Ovary (tissue), 3 donors: ENCODE data around the gene TRIM66.

ENCODE experiments used
- POLR2A ChIP-seq: fragments of 450-650 bp; IDR thresholded peaks from one replicate; pipeline ENCODE4 v1.6.1; 2017; ENCODE audit warnings: antibody characterized with exemption, mild to moderate bottlenecking, moderate library complexity
- TF ChIP-seq, protein P1 (sequence below), 3 donors: fragments of 450-650 bp in 2 of 3; fragments of 200-600 bp in 1 of 3; IDR thresholded peaks; one replicate each; pipeline versions ENCODE4 v1.5.1 to v1.8.0; 2016 to 2022; ENCODE audit warnings: antibody characterized with exemption in 3 of 3, mild to moderate bottlenecking in 1 of 3
- donor health status: DM: no; HTN: no; CAD: no.

DNA sequence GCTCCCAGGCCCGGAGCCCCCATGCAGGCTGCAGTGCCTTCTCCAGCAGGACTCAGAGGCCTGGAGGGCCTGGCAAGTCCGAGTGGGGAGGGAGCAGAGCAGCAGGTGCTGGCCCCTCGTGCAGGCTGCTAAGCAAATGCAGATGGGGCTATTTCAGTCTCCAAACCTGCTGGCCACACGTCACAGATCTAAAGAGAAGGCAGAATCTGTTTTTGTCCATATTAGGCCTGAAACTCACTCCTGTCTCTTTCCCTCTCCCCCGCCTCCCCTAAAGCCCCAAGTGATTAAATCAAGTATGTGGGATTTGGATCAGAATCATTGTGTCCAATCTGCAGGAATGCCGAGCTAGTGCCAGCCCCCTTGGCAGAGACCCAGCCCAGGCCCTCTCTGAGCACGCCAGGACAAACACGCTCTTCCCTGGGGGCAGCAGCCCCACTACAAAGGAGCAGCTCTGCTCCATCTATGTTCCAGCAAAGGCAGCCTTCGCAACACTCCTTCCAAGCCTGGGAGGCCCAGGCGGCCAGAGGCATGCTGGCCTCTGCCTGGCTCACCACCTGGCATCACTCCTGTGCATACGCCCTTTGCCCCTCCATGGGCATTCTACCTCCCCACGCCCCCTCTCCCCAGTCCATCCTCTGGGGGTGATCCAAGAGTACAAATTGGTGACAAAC lies 26.7 kb upstream of the TRIM66 start:
- TF ChIP-seq POLR2A = no peak
- TF ChIP-seq, protein P1, sequence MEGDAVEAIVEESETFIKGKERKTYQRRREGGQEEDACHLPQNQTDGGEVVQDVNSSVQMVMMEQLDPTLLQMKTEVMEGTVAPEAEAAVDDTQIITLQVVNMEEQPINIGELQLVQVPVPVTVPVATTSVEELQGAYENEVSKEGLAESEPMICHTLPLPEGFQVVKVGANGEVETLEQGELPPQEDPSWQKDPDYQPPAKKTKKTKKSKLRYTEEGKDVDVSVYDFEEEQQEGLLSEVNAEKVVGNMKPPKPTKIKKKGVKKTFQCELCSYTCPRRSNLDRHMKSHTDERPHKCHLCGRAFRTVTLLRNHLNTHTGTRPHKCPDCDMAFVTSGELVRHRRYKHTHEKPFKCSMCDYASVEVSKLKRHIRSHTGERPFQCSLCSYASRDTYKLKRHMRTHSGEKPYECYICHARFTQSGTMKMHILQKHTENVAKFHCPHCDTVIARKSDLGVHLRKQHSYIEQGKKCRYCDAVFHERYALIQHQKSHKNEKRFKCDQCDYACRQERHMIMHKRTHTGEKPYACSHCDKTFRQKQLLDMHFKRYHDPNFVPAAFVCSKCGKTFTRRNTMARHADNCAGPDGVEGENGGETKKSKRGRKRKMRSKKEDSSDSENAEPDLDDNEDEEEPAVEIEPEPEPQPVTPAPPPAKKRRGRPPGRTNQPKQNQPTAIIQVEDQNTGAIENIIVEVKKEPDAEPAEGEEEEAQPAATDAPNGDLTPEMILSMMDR (IDR thresholded peaks at IDR 0.05) = no peak
